IMR-90 (cell line): ENCODE measurements around the gene CREG2.

Experiments
- BHLHE40 ChIP-seq: fragments of 150-350 bp; IDR thresholded peaks from 2 replicates; pipeline ENCODE4 v1.6.1; 2016; ENCODE audit warnings: mild to moderate bottlenecking, low read depth, low read length
- CEBPB ChIP-seq: IDR thresholded peaks from 2 replicates; pipeline ENCODE4 v1.6.1; 2012; ENCODE audit warnings: low read depth, low read length, improper control_type of control experiment
- CHD1 ChIP-seq: IDR thresholded peaks from 2 replicates; pipeline ENCODE4 v1.6.1; 2012; ENCODE audit warnings: low read depth, low read length, improper control_type of control experiment
- FOS ChIP-seq: fragments of 150-350 bp; IDR thresholded peaks from 2 replicates; pipeline ENCODE4 v1.6.1; 2016; ENCODE audit warnings: low read depth, low read length
- MXI1 ChIP-seq: IDR thresholded peaks from 2 replicates; pipeline ENCODE4 v1.6.1; 2012; ENCODE audit warnings: low read depth, mild to moderate bottlenecking, low read length, moderate library complexity, borderline replicate concordance
- POLR2A ChIP-seq: IDR thresholded peaks from 2 replicates; pipeline ENCODE4 v1.6.1; 2012; ENCODE audit warnings: mild to moderate bottlenecking, low read depth, low read length
- RAD21 ChIP-seq: IDR thresholded peaks from 2 replicates; pipeline ENCODE4 v1.6.1; 2012; ENCODE audit warnings: low read length, improper control_type of control experiment
- RCOR1 ChIP-seq: IDR thresholded peaks from 2 replicates; pipeline ENCODE4 v1.6.1; 2012; ENCODE audit warnings: mild to moderate bottlenecking, low read length, improper control_type of control experiment; ENCODE audit not compliant: insufficient replicate concordance
- RFX5 ChIP-seq: IDR thresholded peaks from 2 replicates; pipeline ENCODE4 v1.8.0; 2012; ENCODE audit warnings: low read depth, mild to moderate bottlenecking, low read length, moderate library complexity
- SMC3 ChIP-seq: fragments of 150-350 bp; IDR thresholded peaks from 2 replicates; pipeline ENCODE4 v1.6.1; 2016; ENCODE audit warnings: low read depth, mild to moderate bottlenecking, antibody characterized with exemption, low read length, moderate library complexity
- TF ChIP-seq, protein P1 (sequence below): conservative IDR thresholded peaks from 2 replicates; pipeline ENCODE4 v1.5.1; 2012; ENCODE audit warnings: mild to moderate bottlenecking, low read depth, low read length, improper control_type of control experiment
- TF ChIP-seq, protein P2 (sequence below): fragments of 150-350 bp; IDR thresholded peaks from 2 replicates; pipeline ENCODE4 v1.6.1; 2017; ENCODE audit warnings: mild to moderate bottlenecking, antibody characterized with exemption, low read length, low read depth
- TF ChIP-seq, protein P3 (sequence below): fragments of 150-350 bp; IDR thresholded peaks from 2 replicates; pipeline ENCODE4 v1.6.1; 2016; ENCODE audit warnings: low read depth, mild to moderate bottlenecking, low read length, moderate library complexity, borderline replicate concordance

DNA sequence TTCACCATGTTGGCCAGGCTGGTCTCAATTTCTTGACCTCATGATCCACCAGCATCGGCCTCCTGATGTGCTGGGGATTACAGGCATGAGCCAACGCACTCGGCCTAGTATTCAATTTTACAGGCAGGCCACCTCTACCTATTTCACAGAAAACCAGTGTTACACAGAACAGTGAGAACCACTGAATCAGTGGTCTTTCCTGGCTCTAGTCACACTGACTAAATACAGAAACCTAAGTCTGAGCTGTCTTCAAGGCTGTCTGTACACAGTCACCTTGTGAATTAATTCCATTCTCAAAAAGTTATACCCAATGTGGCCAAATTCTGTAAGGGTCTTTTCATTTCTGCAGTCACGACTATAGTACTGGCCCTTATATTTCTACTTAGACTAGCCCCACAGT is 82.3 kb downstream of the CREG2 start:
- TF ChIP-seq, protein P1, sequence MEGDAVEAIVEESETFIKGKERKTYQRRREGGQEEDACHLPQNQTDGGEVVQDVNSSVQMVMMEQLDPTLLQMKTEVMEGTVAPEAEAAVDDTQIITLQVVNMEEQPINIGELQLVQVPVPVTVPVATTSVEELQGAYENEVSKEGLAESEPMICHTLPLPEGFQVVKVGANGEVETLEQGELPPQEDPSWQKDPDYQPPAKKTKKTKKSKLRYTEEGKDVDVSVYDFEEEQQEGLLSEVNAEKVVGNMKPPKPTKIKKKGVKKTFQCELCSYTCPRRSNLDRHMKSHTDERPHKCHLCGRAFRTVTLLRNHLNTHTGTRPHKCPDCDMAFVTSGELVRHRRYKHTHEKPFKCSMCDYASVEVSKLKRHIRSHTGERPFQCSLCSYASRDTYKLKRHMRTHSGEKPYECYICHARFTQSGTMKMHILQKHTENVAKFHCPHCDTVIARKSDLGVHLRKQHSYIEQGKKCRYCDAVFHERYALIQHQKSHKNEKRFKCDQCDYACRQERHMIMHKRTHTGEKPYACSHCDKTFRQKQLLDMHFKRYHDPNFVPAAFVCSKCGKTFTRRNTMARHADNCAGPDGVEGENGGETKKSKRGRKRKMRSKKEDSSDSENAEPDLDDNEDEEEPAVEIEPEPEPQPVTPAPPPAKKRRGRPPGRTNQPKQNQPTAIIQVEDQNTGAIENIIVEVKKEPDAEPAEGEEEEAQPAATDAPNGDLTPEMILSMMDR = no peak
- TF ChIP-seq, protein P2, sequence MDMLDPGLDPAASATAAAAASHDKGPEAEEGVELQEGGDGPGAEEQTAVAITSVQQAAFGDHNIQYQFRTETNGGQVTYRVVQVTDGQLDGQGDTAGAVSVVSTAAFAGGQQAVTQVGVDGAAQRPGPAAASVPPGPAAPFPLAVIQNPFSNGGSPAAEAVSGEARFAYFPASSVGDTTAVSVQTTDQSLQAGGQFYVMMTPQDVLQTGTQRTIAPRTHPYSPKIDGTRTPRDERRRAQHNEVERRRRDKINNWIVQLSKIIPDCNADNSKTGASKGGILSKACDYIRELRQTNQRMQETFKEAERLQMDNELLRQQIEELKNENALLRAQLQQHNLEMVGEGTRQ = no peak
- TF ChIP-seq MXI1 (no peak), RFX5 (no peak), SMC3 (no peak), POLR2A (no peak), FOS (no peak), RAD21 (no peak), RCOR1 (no peak), BHLHE40 (no peak), CEBPB (no peak), CHD1 (no peak)
- TF ChIP-seq, protein P3, sequence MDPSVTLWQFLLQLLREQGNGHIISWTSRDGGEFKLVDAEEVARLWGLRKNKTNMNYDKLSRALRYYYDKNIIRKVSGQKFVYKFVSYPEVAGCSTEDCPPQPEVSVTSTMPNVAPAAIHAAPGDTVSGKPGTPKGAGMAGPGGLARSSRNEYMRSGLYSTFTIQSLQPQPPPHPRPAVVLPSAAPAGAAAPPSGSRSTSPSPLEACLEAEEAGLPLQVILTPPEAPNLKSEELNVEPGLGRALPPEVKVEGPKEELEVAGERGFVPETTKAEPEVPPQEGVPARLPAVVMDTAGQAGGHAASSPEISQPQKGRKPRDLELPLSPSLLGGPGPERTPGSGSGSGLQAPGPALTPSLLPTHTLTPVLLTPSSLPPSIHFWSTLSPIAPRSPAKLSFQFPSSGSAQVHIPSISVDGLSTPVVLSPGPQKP = no peak
